Stimulated activated CD4-positive, alpha-beta T cell treated with anti-CD3 and anti-CD28 coated beads, TNF-alpha, amount 100 ng/mL, for 1 hour (primary cell): ENCODE data around the gene HOXB1.
"Not testable (repeated sequence)": the region's sequence is repeated elsewhere in the genome, so short reads cannot be mapped to it uniquely, and the experiment has no call there.

Experiments used
- DNase-seq, 3 donors: peaks; one replicate each; pipeline ENCODE4 v3.0.0-alpha.2; 2020; ENCODE audit warnings: low read depth in 3 of 3, low spot score in 1 of 3

HOXB1 gene

GRCh38 chr17:48523010-48523409 lies 7.8 kb downstream of the HOXB1 start:
- DNase-seq = no peak

- DNase-seq = no peak
Measured at GRCh38 chr17:48522031-48522653, 8.7 kb downstream of the HOXB1 start.

- DNase-seq = no peak
Measured at GRCh38 chr17:48520631-48521079, 10.2 kb downstream of the HOXB1 start.

- DNase-seq = no peak
Measured at GRCh38 chr17:48519427-48519826, 11.4 kb downstream of the HOXB1 start.

- DNase-seq = no peak
Measured at GRCh38 chr17:48517478-48517877, 13.3 kb downstream of the HOXB1 start.

- no peak for DNase-seq
Measured at GRCh38 chr17:48515925-48516900, 14.6 kb downstream of the HOXB1 start.

GRCh38 chr17:48514477-48514876 lies 16.3 kb downstream of the HOXB1 start:
- no peak for DNase-seq

- no peak for DNase-seq
Measured at GRCh38 chr17:48513666-48514455, 16.9 kb downstream of the HOXB1 start.

- no peak for DNase-seq
Measured at GRCh38 chr17:48513097-48513496, 17.7 kb downstream of the HOXB1 start.

GRCh38 chr17:48510761-48511604 lies 19.8 kb downstream of the HOXB1 start:
- DNase-seq = no peak

GRCh38 chr17:48510381-48510760 lies 20.4 kb downstream of the HOXB1 start:
- no peak for DNase-seq

GRCh38 chr17:48509708-48510107 lies 21.1 kb downstream of the HOXB1 start:
- not testable (repeated sequence) for DNase-seq

- no peak for DNase-seq
Measured at GRCh38 chr17:48506246-48506645, 24.6 kb downstream of the HOXB1 start.

GRCh38 chr17:48505788-48506187 lies 25.0 kb downstream of the HOXB1 start:
- peak in 1 of 3 donors; percentile 47 for DNase-seq

- no peak for DNase-seq
Measured at GRCh38 chr17:48504953-48505352, 25.9 kb downstream of the HOXB1 start.

- no peak for DNase-seq
Measured at GRCh38 chr17:48503747-48504146, 27.1 kb downstream of the HOXB1 start.

GRCh38 chr17:48502901-48503300 lies 27.9 kb downstream of the HOXB1 start:
- DNase-seq = no peak

- DNase-seq = no peak
Measured at GRCh38 chr17:48502312-48502711, 28.5 kb downstream of the HOXB1 start.

- DNase-seq = no peak
Measured at GRCh38 chr17:48500435-48501426, 30.1 kb downstream of the HOXB1 start.
